Caki2 (cell line): ENCODE results near the gene SBNO2. TPM values are rescaled to one million over a fixed set of nuclear protein-coding genes. Genes with fewer than 3 reads are reported as not detected.
A peak's percentile ranks its signal among the peaks of the same experiment; 100 is the strongest.
"Not testable (repeated sequence)": the region's sequence is repeated elsewhere in the genome, so short reads cannot be mapped to it uniquely, and the experiment has no call there.

Experiments used
- DNase-seq: peaks from one replicate; pipeline ENCODE4 v3.0.0-alpha.2; 2015; ENCODE audit warnings: low read depth
- in situ Hi-C: cut with HindIII; loops from 2 replicates; pipeline ENCODE4 v1.10.0; 2016; ENCODE audit warnings: low sequenced_read_pairs, low pct_unique_long_range_greater_than_20kb, mixed read lengths
- total RNA-seq: library from RNA; depleted of rRNA; stranded (reverse); fragments of >200 nt; shearing (Covaris generic); gene quantifications from 2 replicates; pipeline ENCODE4 v1.2.3, GENCODE V29; 2014; ENCODE audit warnings: low replicate concordance

SBNO2 gene
- total RNA-seq, 1 experiment from 2014 or later: 23.7 TPM

GRCh38 chr19:1115646-1116420 lies 58.2 kb downstream of the SBNO2 start:
- no peak for DNase-seq
- in situ Hi-C loops: no loop called here

DNA sequence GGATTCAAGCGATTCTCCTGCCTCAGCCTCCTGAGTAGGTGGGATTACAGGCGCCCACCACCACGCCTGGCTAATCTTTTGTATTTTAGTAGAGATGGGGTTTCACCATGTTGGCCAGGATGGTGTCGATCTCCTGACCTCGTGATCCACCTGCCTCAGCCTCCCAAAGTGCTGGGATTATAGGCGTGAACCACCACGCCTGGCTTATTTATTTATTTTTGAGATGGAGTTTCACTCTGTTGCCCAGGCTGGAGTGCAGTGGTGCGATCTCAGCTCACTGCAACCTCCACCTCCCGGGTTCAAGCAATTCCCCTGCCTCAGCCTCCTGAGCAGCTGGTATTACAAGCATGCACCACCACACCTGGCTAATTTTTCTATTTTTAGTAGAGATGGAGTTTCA lies 59.3 kb downstream of the SBNO2 start:
- DNase-seq, in situ Hi-C loops: not testable (repeated sequence)

- no peak for DNase-seq
- in situ Hi-C loops: no loop called here
Measured at GRCh38 chr19:1113986-1114483, 60.0 kb downstream of the SBNO2 start.

DNA sequence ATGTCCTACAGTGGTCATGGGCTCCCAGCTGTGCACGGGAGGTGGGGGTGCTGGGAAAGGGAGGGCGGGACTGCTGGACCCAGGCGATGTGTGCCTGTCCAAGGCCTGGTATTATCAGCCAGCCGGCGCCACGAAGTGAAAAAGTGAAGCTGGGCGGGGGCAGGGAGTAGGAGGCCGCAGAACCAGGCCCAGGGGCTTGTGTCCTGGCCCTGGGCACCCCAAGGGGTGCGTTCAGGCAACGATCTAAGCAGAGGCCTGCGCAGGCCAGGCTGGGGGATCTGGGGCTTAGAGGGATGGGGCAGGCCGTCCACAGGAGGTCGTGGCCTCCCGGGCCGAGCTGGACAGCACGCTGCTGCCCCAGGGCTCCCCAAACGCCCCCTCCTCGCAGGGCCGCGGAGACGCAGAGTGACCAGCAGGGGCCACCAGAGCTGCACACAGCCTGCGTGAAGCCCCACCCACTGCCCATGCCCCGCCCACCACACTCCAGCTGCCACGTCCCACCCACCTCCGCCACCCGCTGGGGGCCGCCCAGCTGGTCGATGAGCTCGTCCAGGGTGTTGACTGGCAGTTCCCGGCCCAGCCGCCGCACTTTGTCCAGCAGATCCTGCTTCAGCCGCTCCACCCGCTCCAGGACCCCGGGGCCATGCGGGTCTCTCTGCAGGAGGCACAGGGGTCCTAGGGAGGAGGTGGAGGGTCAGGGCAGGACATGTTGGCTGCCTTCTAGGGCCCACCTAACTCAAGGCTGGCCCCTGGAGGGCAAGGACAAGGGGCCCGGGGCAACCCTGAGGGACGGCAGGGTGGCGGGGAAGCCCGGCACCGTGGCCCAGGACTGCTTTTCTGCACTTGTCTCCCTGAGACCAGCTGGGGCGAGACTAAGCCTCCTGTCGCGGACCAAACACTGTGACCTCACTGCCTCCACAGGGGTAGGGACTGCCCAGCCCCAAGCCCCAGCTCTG lies 60.8 kb downstream of the SBNO2 start:
- in situ Hi-C loops: no loop called here
- peak; percentile 49 for DNase-seq

DNA sequence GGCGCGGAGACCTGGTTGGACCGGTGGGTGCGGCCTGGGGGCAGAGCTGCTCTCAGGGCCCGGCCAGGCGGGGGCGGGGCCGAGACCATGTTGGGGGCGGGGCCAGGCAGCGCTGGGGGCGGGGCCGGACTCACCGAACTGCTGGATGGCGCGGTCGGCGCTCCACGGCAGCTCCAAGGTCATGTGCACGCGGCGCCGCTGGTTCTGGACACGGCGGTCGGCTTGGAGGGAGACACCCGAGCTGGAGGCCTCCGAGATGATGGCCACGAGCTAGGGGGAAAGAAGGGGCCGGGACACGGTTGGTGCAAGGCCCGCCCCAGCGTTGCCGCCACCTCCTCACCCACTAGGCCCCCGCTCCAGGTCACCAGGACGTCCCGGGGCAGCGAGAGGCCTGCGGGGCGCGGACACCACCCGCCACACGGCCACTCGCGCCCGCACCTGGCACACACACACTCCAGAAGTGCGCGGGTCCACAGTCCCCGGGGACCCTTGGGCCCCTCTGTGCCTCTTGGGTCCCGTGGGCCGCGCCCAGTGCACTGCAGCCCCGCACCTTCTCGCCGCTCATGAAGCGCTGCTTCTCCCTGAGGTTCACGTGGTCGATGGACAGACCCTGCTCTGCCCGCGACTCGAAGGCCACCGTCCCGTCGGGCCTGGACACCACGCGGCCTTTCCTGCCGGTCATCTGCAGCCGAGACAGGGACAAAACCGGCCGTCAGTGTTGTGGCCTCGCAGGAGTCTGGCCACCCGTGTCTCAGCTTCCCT lies 61.6 kb downstream of the SBNO2 start:
- DNase-seq: no peak
- in situ Hi-C loops: no loop called here

DNA sequence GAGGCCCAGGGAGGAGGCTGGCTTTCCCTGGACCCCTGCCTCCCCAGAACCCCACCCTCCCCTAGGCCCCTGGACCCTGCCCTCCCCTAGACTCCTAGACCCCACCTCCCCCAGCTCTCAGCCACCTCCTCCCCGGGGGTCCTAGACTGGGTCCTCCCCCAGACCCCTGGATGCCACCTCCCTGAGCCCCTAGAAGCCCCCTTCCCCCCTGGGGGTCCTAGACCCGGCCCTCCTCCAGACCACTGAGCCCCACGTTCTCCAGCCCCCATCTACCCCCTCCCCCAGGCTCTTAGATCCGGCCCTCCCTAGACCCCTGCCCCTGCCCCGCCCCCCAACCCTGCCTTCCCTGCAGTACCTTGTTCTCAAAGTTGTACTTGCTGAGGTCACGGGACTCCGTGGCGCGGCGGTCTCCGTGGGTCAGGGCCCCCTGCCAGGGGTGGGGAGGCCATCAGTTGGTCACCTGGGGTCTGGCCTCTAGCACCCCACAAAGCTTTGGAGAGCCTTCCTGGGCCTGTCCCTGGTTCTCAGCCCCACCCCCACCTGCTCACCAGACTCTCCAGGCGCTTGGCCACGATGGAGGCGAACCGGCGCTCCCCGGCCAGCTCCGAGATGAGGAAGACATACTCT lies 62.3 kb downstream of the SBNO2 start:
- in situ Hi-C loops: no loop called here
- DNase-seq: no peak

GRCh38 chr19:1110809-1111640 lies 63.0 kb downstream of the SBNO2 start:
- in situ Hi-C loops: no loop called here

GRCh38 chr19:1109697-1110671 lies 64.1 kb downstream of the SBNO2 start:
- in situ Hi-C loops: no loop called here
- no peak for DNase-seq

More at GRCh38 chr19:1110809-1111640, 63.0 kb downstream of the SBNO2 start:
- DNase-seq: no peak

DNA sequence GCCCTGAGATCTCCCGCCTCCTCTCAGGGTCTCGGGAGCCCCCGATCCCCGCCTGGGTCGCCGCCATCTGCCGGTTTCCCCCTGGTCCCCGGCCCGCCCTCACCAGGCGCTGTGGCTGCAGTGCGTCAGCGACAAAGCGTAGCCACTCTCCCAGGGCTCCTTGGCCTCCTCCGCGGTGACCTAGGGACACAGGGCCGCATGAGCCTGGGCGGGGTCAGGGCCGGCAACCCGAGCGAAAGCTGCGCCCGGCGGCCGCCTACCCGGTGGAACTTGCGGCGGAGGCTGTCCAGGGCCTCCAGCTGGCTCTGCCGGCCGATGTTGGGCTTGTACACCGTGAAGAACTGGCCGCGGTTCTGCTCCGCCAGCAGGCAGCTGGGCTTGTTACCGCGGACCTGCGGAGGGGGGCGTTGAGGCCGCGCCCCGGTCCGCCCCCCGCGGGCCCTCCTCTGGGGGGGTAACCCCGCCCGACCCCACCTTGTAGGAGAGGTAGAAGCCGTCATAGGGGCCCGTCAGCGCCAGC lies 65.0 kb downstream of the SBNO2 start:
- DNase-seq: no peak
- in situ Hi-C loops: no loop called here

GRCh38 chr19:1108291-1109031 lies 65.6 kb downstream of the SBNO2 start:
- in situ Hi-C loops: no loop called here
- no peak for DNase-seq

- in situ Hi-C loops: no loop called here
- DNase-seq: no peak
Measured at GRCh38 chr19:1107661-1108261, 66.3 kb downstream of the SBNO2 start.

GRCh38 chr19:1106841-1107660 lies 67.0 kb downstream of the SBNO2 start:
- DNase-seq: peak; percentile 47
- in situ Hi-C loops: no loop called here

DNA sequence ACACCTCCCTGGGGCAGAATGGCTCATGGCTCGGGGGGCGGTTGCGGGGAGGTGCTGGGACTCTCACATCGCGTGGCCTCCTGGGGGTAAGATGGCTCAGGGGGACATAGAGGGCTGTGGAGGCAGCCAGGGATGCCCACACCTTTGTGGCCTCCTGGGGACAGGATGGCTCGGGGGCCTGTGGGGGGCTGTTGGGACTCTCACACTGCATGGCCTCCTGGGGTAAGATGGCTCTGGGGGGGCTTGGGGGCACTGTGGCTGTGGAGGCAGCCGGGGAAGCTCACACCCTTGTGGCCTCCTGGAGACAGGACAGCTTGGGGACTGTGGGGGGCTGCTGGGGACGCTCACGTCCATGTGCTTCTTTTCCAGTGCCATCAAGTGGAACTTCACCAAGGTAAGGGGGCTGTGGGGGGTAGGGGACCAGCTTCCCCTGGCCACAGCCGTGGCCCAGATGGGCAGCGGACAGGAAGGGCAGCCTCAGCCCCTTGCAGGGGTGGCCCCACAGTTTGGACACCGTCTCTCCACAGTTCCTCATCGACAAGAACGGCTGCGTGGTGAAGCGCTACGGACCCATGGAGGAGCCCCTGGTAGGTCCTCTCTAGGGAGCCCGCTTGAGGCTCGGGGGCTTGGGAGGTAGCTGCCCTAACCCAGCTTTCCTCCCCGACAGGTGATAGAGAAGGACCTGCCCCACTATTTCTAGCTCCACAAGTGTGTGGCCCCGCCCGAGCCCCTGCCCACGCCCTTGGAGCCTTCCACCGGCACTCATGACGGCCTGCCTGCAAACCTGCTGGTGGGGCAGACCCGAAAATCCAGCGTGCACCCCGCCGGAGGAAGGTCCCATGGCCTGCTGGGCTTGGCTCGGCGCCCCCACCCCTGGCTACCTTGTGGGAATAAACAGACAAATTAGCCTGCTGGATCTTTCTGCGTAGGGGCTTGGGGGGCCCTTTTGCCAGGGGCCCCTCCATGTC lies 67.9 kb downstream of the SBNO2 start:
- in situ Hi-C loops: no loop called here

More for the DNA sequence above, 67.9 kb downstream of the SBNO2 start:
- no peak for DNase-seq
